ENCODE measurements around the gene SYNE2. TPM values are rescaled to one million over a fixed set of nuclear protein-coding genes. Genes with fewer than 3 reads are reported as not detected.

Gene SYNE2
- total and polyA plus RNA-seq, 2 of the 8 experiments (the other 6 are each of a cell fraction or from before 2014, with no cell fraction given), result 32.6 to 46.1 TPM

DNA sequence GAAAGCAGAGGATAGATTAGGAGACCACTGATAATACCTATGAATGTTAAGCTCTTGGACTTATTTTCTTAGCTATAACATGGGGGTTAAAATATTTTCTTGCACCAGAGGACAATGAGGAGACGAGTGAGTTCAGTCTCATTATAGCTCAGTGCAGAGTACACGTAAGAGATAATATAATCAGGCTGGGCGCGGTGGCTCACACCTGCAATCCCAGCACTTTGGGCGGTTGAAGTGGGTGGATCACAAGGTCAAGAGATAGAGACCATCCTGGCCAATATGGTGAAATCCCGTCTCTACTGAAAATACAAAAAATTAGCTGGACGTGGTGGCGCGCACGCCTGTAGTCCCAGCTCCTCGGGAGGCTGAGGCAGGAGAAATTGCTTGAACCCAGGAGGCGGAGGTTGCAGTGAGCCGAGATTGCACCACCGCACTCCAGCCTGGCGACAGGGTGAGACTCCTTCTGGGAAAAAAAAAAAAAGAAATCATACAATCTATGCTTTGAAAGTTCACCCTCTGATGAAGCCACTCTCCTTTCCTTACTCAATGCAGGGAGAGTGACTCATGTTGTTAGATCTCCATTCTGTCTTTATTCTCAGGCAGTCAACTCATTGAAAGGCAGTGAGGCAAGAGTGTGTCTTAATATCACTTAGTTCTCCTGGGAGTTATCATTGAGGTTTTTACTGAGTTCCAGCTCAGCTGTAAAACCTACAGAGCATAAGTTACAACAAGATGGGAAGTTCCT, 134.2 kb downstream of the SYNE2 start:
- no peak overlapping the region for H4K8ac ChIP-seq (ENCODE audit: extremely low read depth, insufficient read depth, low read length)
- 92% methylated on average over 15 of the region's 15 CpGs; no CpG with 5 or more reads in 1 of the 2 experiments for WGBS, 2 experiments (ENCODE audit: extremely low coverage in 1 of 2, insufficient coverage in 1 of 2, insufficient read length in 1 of 2, insufficient replicate concordance in 2 of 2, low coverage in 1 of 2, low lambda C conversion rate in 2 of 2, missing lambda C conversion rate in 1 of 2)
- H3K27me3 ChIP-seq (replicated peaks in 1 of 4; ENCODE audit: control insufficient read depth in 3 of 4, extremely low read depth in 1 of 4, insufficient read depth in 3 of 4, low read length in 3 of 4), result no peaks in the 10 kb centered on the region
- H3K27ac ChIP-seq (ENCODE audit: low read depth, low read length), result no peak overlapping the region
- no peaks in the 10 kb centered on the region for H3K9me3 ChIP-seq (ENCODE audit: insufficient read depth in 2 of 2, low read depth in 1 of 2, low read length in 1 of 2)
- H4K91ac ChIP-seq (replicated peaks; ENCODE audit: insufficient read length, low read length), result no peak overlapping the region
- H2BK5ac ChIP-seq (ENCODE audit: low read depth, low read length), result no peak overlapping the region
- H2BK120ac ChIP-seq (replicated peaks; ENCODE audit: low read depth, low read length), result no peak overlapping the region
- no peaks in the 10 kb centered on the region for H4K20me1 ChIP-seq (replicated peaks in 1 of 2; ENCODE audit: control insufficient read depth in 1 of 2, insufficient read depth in 2 of 2, low read length in 2 of 2)
- no peak overlapping the region for H3K56ac ChIP-seq (replicated peaks; ENCODE audit: insufficient read length, low read depth, low read length)
- no peak overlapping the region for H2AFZ ChIP-seq (ENCODE audit: low read length)
- H3K4me1 ChIP-seq (replicated peaks in 1 of 4; ENCODE audit: control insufficient read depth in 3 of 4, insufficient read depth in 4 of 4, low read length in 3 of 4), result no peaks in the 10 kb centered on the region
- FAIRE-seq (no peak), DNase-seq (ENCODE audit: low read depth in 1 of 2, low spot score in 2 of 2) (no peak)
- no peaks in the 10 kb centered on the region for H3K79me1 ChIP-seq (ENCODE audit: low read depth, low read length)
- H3K23me2 ChIP-seq (ENCODE audit: low read depth, low read length), result no peaks in the 10 kb centered on the region
- no peak overlapping the region for H3K4ac ChIP-seq (replicated peaks; ENCODE audit: insufficient read length, low read depth, low read length)
- POLR2A ChIA-PET (ENCODE audit: partially characterized antibody), result no interaction called here
- no peaks in the 10 kb centered on the region for H3K79me2 ChIP-seq (ENCODE audit: control insufficient read depth in 1 of 2, insufficient read depth in 2 of 2, low read length in 2 of 2)
- no peak overlapping the region for H2BK12ac ChIP-seq (ENCODE audit: low read depth, low read length)
- no peak overlapping the region for H2BK15ac ChIP-seq (ENCODE audit: low read length)
- H3K4me3 ChIP-seq (ENCODE audit: extremely low read depth in 1 of 4, insufficient read depth in 2 of 4, low read depth in 3 of 4, low read length in 4 of 4), result no peak overlapping the region
- no peak for TF ChIP-seq ASH2L (IDR thresholded peaks at IDR 0.05; ENCODE audit: low read length)
- no peak for TF ChIP-seq CTBP2 (IDR thresholded peaks at IDR 0.05; ENCODE audit: borderline replicate concordance, insufficient read depth, insufficient read length, low read length)
- TF ChIP-seq FOSL1 (IDR thresholded peaks at IDR 0.05; ENCODE audit: insufficient read depth, low read depth, low read length), result no peak
- no peak for TF ChIP-seq GABPA (IDR thresholded peaks at IDR 0.05; ENCODE audit: borderline replicate concordance, insufficient read depth, low read length)
- TF ChIP-seq, protein P1, sequence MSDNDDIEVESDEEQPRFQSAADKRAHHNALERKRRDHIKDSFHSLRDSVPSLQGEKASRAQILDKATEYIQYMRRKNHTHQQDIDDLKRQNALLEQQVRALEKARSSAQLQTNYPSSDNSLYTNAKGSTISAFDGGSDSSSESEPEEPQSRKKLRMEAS (IDR thresholded peaks at IDR 0.05), result no peak
- no peak overlapping the region for H3K4me2 ChIP-seq (ENCODE audit: insufficient read depth in 1 of 2, low read depth in 2 of 2, low read length in 2 of 2)
- CTCF ChIA-PET (ENCODE audit: partially characterized antibody), result no interaction called here
- no peak overlapping the region for H3K18ac ChIP-seq (ENCODE audit: extremely low read depth, low read length)
- peaks cover 0 to 8% (median 2%) of the 10 kb centered on the region in 4 experiments; a peak in 3 of 8 replicates for H3K36me3 ChIP-seq (ENCODE audit: control insufficient read depth in 2 of 4, insufficient read depth in 4 of 4, low read length in 3 of 4)
- no peak overlapping the region for H3K14ac ChIP-seq (ENCODE audit: insufficient read length)
- H3K9ac ChIP-seq (replicated peaks in 1 of 4; ENCODE audit: extremely low read depth in 1 of 4, low read depth in 3 of 4, low read length in 3 of 4), result no peak overlapping the region
- H2AK5ac ChIP-seq (ENCODE audit: low read depth, low read length), result no peak overlapping the region
- H4K5ac ChIP-seq (ENCODE audit: insufficient read length, low read depth, low read length), result no peak overlapping the region
- no peak overlapping the region for H2BK20ac ChIP-seq (ENCODE audit: low read length)
- no peak overlapping the region for H3K23ac ChIP-seq (ENCODE audit: insufficient read length)

Measured in H1 (cell line).